Breast epithelium (tissue), 3 donors: ENCODE data around the gene ADARB2.

Experiments
- CTCF ChIP-seq, 3 donors: fragments of 450-650 bp; IDR thresholded peaks; one replicate each; pipeline ENCODE4 v1.5.1; 2016 to 2017; ENCODE audit warnings: antibody characterized with exemption in 3 of 3, mild to moderate bottlenecking in 3 of 3, moderate library complexity in 3 of 3
- POLR2AphosphoS5 ChIP-seq, 3 donors: sonication (generic); formaldehyde crosslinking; IDR thresholded peaks; one replicate each; pipeline ENCODE4 v1.6.1; 2017; ENCODE audit warnings: antibody characterized with exemption in 3 of 3

GRCh38 chr10:1241973-1242935, 495.1 kb downstream of the ADARB2 start:
- no peak for TF ChIP-seq POLR2AphosphoS5 (IDR thresholded peaks at IDR 0.05)
- TF ChIP-seq CTCF (IDR thresholded peaks at IDR 0.05): no peak
